Lower lobe of right lung (tissue), 2 donors: Measurements from ENCODE around the gene PFDN2. TPM values are rescaled to one million over a fixed set of nuclear protein-coding genes. Genes with fewer than 3 reads are reported as not detected.
A peak's percentile ranks its signal among the peaks of the same experiment; 100 is the strongest.

Source experiments
- ATAC-seq, 2 donors: fragments of 200-7000 bp; cut with Tn5 transposase; one replicate each; pipeline ENCODE4 v1.9.1; 2020 to 2022; ENCODE audit warnings: mild to moderate bottlenecking in 2 of 2, moderate library complexity in 2 of 2
- DNase-seq: peaks from one replicate; pipeline ENCODE4 v3.0.0-alpha.2; 2020
- H3K27ac ChIP-seq: fragments of 200-600 bp; one replicate; pipeline ENCODE4 v1.8.0; 2022
- H3K27me3 ChIP-seq: fragments of 200-600 bp; one replicate; pipeline ENCODE4 v1.8.0; 2022; ENCODE audit warnings: low read depth
- H3K36me3 ChIP-seq: fragments of 200-600 bp; one replicate; pipeline ENCODE4 v1.8.0; 2022; ENCODE audit warnings: mild to moderate bottlenecking
- H3K4me1 ChIP-seq: fragments of 200-600 bp; one replicate; pipeline ENCODE4 v1.8.0; 2022
- H3K4me3 ChIP-seq: fragments of 200-600 bp; one replicate; pipeline ENCODE4 v1.8.0; 2022; ENCODE audit warnings: mild to moderate bottlenecking
- H3K9me3 ChIP-seq: fragments of 200-600 bp; one replicate; pipeline ENCODE4 v1.8.0; 2022
- CTCF ChIP-seq: fragments of 200-600 bp; IDR thresholded peaks from one replicate; pipeline ENCODE4 v1.8.0; 2022; ENCODE audit warnings: antibody characterized with exemption, mild to moderate bottlenecking
- intact Hi-C: fragments of 100-400 bp; cut with DNase I; formaldehyde crosslinking; loops from one replicate; pipeline ENCODE4 v1.11.0; 2022
- total RNA-seq: library from RNA; stranded (reverse); fragmentation: NEBNext Ultra II Directional; extraction: Animal tissue kit (Norgen Biotek cat#: 25700); gene quantifications from one replicate; pipeline ENCODE4 v1.2.1, GENCODE V29; 2021
- donor health status: DM: no; HTN: yes; CAD: no; lungs with severe emphysema.

The PFDN2 gene
- total RNA-seq, 1 donor from 2014 or later: 46.2 TPM

GRCh38 chr1:161085165-161085564 lies 32.7 kb downstream of the PFDN2 start:
- Histone ChIP-seq H3K9me3 (no peaks in the 10 kb centered on the region), H3K36me3 (no peaks in the 10 kb centered on the region), H3K27ac (peak overlapping the region; percentile 18), H3K27me3 (no peaks in the 10 kb centered on the region), H3K4me3 (no peak overlapping the region), H3K4me1 (peaks cover 35% of the 10 kb centered on the region)
- no peak for TF ChIP-seq CTCF
- intact Hi-C loops: no loop called here
- DNase-seq (no peak), ATAC-seq (no peak)

GRCh38 chr1:161084597-161084988 lies 33.2 kb downstream of the PFDN2 start:
- H3K27me3 ChIP-seq: no peaks in the 10 kb centered on the region
- H3K36me3 ChIP-seq: no peaks in the 10 kb centered on the region
- DNase-seq: no peak
- H3K4me1 ChIP-seq: peaks cover 33% of the 10 kb centered on the region
- H3K9me3 ChIP-seq: no peaks in the 10 kb centered on the region
- no peak for ATAC-seq
- no peak for TF ChIP-seq CTCF
- intact Hi-C loops: no loop called here
- no peak overlapping the region for H3K4me3 ChIP-seq
- peak overlapping the region; percentile 80 for H3K27ac ChIP-seq

- peak overlapping the region; percentile 80 for H3K27ac ChIP-seq
- intact Hi-C loops: no loop called here
- peak in 1 of 2 donors; percentile 1 for ATAC-seq
- no peak for DNase-seq
- H3K9me3 ChIP-seq: no peaks in the 10 kb centered on the region
- no peaks in the 10 kb centered on the region for H3K27me3 ChIP-seq
- H3K4me1 ChIP-seq: peaks cover 33% of the 10 kb centered on the region
- H3K4me3 ChIP-seq: no peak overlapping the region
- H3K36me3 ChIP-seq: no peaks in the 10 kb centered on the region
- no peak for TF ChIP-seq CTCF
These were observed 33.9 kb downstream of the PFDN2 start for GRCh38 chr1:161083748-161084596.

- H3K4me1 ChIP-seq: peaks cover 33% of the 10 kb centered on the region
- intact Hi-C loops: no loop called here
- H3K36me3 ChIP-seq: no peaks in the 10 kb centered on the region
- TF ChIP-seq CTCF: no peak
- no peak overlapping the region for H3K4me3 ChIP-seq
- peak overlapping the region; percentile 80 for H3K27ac ChIP-seq
- H3K27me3 ChIP-seq: no peaks in the 10 kb centered on the region
- no peaks in the 10 kb centered on the region for H3K9me3 ChIP-seq
- ATAC-seq (peak; percentile 96 to 97), DNase-seq (peak; percentile 95)
These were observed 34.7 kb downstream of the PFDN2 start for GRCh38 chr1:161082996-161083747.

- Histone ChIP-seq H3K4me1 (peaks cover 33% of the 10 kb centered on the region), H3K36me3 (peaks cover under 1% of the 10 kb centered on the region), H3K4me3 (no peak overlapping the region), H3K27me3 (no peaks in the 10 kb centered on the region), H3K27ac (peak overlapping the region; percentile 80), H3K9me3 (no peaks in the 10 kb centered on the region)
- no peak for DNase-seq
- no peak for ATAC-seq
- intact Hi-C loops: no loop called here
- no peak for TF ChIP-seq CTCF
These were observed 35.4 kb downstream of the PFDN2 start for GRCh38 chr1:161082483-161082882.
